Measurements from ENCODE around the gene TUBB. TPM values are rescaled to one million over a fixed set of nuclear protein-coding genes. Genes with fewer than 3 reads are reported as not detected.
A peak's percentile ranks its signal among the peaks of the same experiment; 100 is the strongest.

The TUBB gene
- polyA plus RNA-seq, 1 of the 3 experiments (the other 2 are of a cell fraction), result 1,037 TPM

GRCh38 chr6:30719356-30719755 lies 796 bp upstream of the TUBB start:
- Histone ChIP-seq H3K27ac (ENCODE audit: low read depth in 2 of 2, low read length in 1 of 2) (peak overlapping the region; percentile 81 to 93), H3K36me3 (replicated peaks in 1 of 2; ENCODE audit: control insufficient read depth in 1 of 2, insufficient read depth in 2 of 2, low read length in 1 of 2) (peaks cover 15 to 25% of the 10 kb centered on the region in 2 experiments), H3F3A (replicated peaks; ENCODE audit: insufficient read depth) (peaks cover 49% of the 10 kb centered on the region), H3K9ac (peak overlapping the region; percentile 100), H4K20me1 (ENCODE audit: insufficient read depth) (peaks cover 30% of the 10 kb centered on the region), H3K4me1 (ENCODE audit: control insufficient read depth in 1 of 2, insufficient read depth in 2 of 2, low read depth in 1 of 2, low read length in 1 of 2) (peaks cover 35% of the 10 kb centered on the region in 2 experiments), H3K9me3 (no peaks in the 10 kb centered on the region; the same call in 1 of the 2 replicates), H3K27me3 (ENCODE audit: insufficient read depth) (no peaks in the 10 kb centered on the region), H3K9me2 (no peaks in the 10 kb centered on the region), H2AFZ (ENCODE audit: low read depth) (peak overlapping the region; percentile 12; the same call in 1 of the 2 replicates), H3K4me2 (peak overlapping the region; percentile 80), H3K4me3 (ENCODE audit: low read depth in 2 of 2, low read length in 1 of 2) (peak overlapping the region; percentile 89 to 93), H3K79me2 (ENCODE audit: insufficient read depth) (peaks cover 81% of the 10 kb centered on the region)
- ChIA-PET POLR2A (interaction anchor here (1.2 kb wide), 1 partner anchor 32 kb away, joined by 4 read pairs; no protein-coding TSS in a partner anchor), CTCF (interaction anchor here (0.6 to 42.4 kb wide), 4 partner anchors 12 to 140 kb away, joined by 3 to 838 read pairs (median 4); partner anchors contain the start of genes DHX16, NRM and PPP1R18)
- no peak for DNase-seq
- TF ChIP-seq RCOR1 (IDR thresholded peaks at IDR 0.05; ENCODE audit: low read length), result no peak
- TF ChIP-seq ZBTB33 (IDR thresholded peaks at IDR 0.05; ENCODE audit: borderline replicate concordance, low read depth), result no peak
- 34% methylated on average over 8 of the region's 8 CpGs for WGBS (ENCODE audit: low lambda C conversion rate)

- WGBS (ENCODE audit: low lambda C conversion rate), result under 1% methylated on average over 29 of the region's 29 CpGs
- TF ChIP-seq FOSL2 (IDR thresholded peaks at IDR 0.05; ENCODE audit: borderline replicate concordance, low read depth), result peak; percentile 1; the same call in 1 of the 2 replicates
- peak; percentile 56; the same call in 1 of the 2 replicates for TF ChIP-seq TAF1 (IDR thresholded peaks at IDR 0.05; ENCODE audit: borderline replicate concordance, low read depth, low read length)
- TF ChIP-seq NFIC (IDR thresholded peaks at IDR 0.05; ENCODE audit: borderline replicate concordance), result no peak
- TF ChIP-seq SIN3A (IDR thresholded peaks at IDR 0.05; ENCODE audit: borderline replicate concordance, low read depth, low read length), result 0 out of 2 replicates have a peak, but pooled peaks have one; percentile 11
- ChIA-PET POLR2A (interaction anchor here (0.6 to 2.9 kb wide), 11 partner anchors 12 to 160 kb away, joined by 3 to 24 read pairs (median 4); partner anchors contain the start of genes FLOT1, MRPS18B, NRM and PPP1R10), CTCF (interaction anchor here (0.9 to 42.4 kb wide), 6 partner anchors 9 to 102 kb away, joined by 3 to 838 read pairs (median 6); partner anchors contain the start of genes DHX16, FLOT1, NRM and PPP1R18)
- H3F3A ChIP-seq (replicated peaks; ENCODE audit: insufficient read depth), result peaks cover 59% of the 10 kb centered on the region
- H3K9me2 ChIP-seq, result no peaks in the 10 kb centered on the region
- peak overlapping the region; percentile 93 to 98 for H3K27ac ChIP-seq (ENCODE audit: low read depth in 2 of 2, low read length in 1 of 2)
- DNase-seq, result peak; percentile 67
- H3K27me3 ChIP-seq (ENCODE audit: insufficient read depth), result no peaks in the 10 kb centered on the region
- peaks cover 29 to 36% of the 10 kb centered on the region in 2 experiments for H3K36me3 ChIP-seq (replicated peaks in 1 of 2; ENCODE audit: control insufficient read depth in 1 of 2, insufficient read depth in 2 of 2, low read length in 1 of 2)
- peak overlapping the region; percentile 89 to 93 for H3K4me3 ChIP-seq (ENCODE audit: low read depth in 2 of 2, low read length in 1 of 2)
- H3K9ac ChIP-seq, result peak overlapping the region; percentile 100
- H4K20me1 ChIP-seq (ENCODE audit: insufficient read depth), result peaks cover 44% of the 10 kb centered on the region
- H3K79me2 ChIP-seq (ENCODE audit: insufficient read depth), result peaks cover 83% of the 10 kb centered on the region
- peaks cover 38 to 42% of the 10 kb centered on the region in 2 experiments for H3K4me1 ChIP-seq (ENCODE audit: control insufficient read depth in 1 of 2, insufficient read depth in 2 of 2, low read depth in 1 of 2, low read length in 1 of 2)
- H2AFZ ChIP-seq (ENCODE audit: low read depth), result no peak overlapping the region
- peak overlapping the region; percentile 81 for H3K4me2 ChIP-seq
- no peaks in the 10 kb centered on the region; the same call in 1 of the 2 replicates for H3K9me3 ChIP-seq
These were observed 616 bp downstream of the TUBB start for GRCh38 chr6:30720738-30721197.
